Panc1 (cell line): ENCODE measurements around the gene APP.

ENCODE experiments used
- CTCF ChIP-seq: fragments of 450-650 bp; IDR thresholded peaks from 2 replicates; pipeline ENCODE4 v1.5.1; 2017; ENCODE audit warnings: mild to moderate bottlenecking
- POLR2AphosphoS5 ChIP-seq: IDR thresholded peaks from 2 replicates; pipeline ENCODE4 v1.6.1; 2012; ENCODE audit warnings: mild to moderate bottlenecking, low read depth, low read length, moderate library complexity
- SIN3A ChIP-seq: IDR thresholded peaks from 2 replicates; pipeline ENCODE4 v1.6.1; 2012; ENCODE audit warnings: low read depth, mild to moderate bottlenecking, low read length, moderate library complexity, borderline replicate concordance; ENCODE audit not compliant: insufficient read depth

- TF ChIP-seq CTCF (peak; percentile 19; the same call in 1 of the 2 replicates), POLR2AphosphoS5 (no peak), SIN3A (no peak)
These were observed 138.3 kb downstream of the APP start for GRCh38 chr21:26032263-26032662.
